K562 (cell line): ENCODE results near the gene ACP5. TPM values are rescaled to one million over a fixed set of nuclear protein-coding genes. Genes with fewer than 3 reads are reported as not detected.

Source experiments
- ARID2 ChIP-seq: fragments of 450-650 bp; IDR thresholded peaks from 2 replicates; pipeline ENCODE4 v1.6.1; 2017; ENCODE audit warnings: antibody characterized with exemption, mild to moderate bottlenecking
- ARNT ChIP-seq, 2 experiments: fragments of 450-650 bp; IDR thresholded peaks; 2 replicates each; pipeline ENCODE4 v1.6.1; 2016; ENCODE audit warnings: mild to moderate bottlenecking in 1 of 2
- ATF1 ChIP-seq, 2 experiments: fragments of 450-650 bp in 1 of 2; IDR thresholded peaks; 2 replicates each; pipeline ENCODE4 v1.6.1; 2016; ENCODE audit warnings: missing compliant biosample characterization in 1 of 2, missing genetic modification characterization in 1 of 2
- BCOR ChIP-seq: fragments of 450-650 bp; IDR thresholded peaks from 2 replicates; pipeline ENCODE4 v1.6.1; 2016
- ETV1 ChIP-seq: fragments of 450-650 bp; conservative IDR thresholded peaks from 2 replicates; pipeline ENCODE4 v1.6.1; 2016; ENCODE audit warnings: missing genetic modification characterization, control low read depth, low read depth, missing compliant biosample characterization
- FOSL1 ChIP-seq: fragments of 200-800 bp; sonication (Bioruptor generic); conservative IDR thresholded peaks from 2 replicates; pipeline ENCODE4 v1.6.1; 2016; ENCODE audit warnings: missing genetic modification characterization, missing compliant biosample characterization
- HCFC1 ChIP-seq: IDR thresholded peaks from 2 replicates; pipeline ENCODE4 v1.6.1; 2012; ENCODE audit warnings: low read depth, low read length, improper control_type of control experiment
- HNRNPK ChIP-seq: fragments of 200-400 bp; formaldehyde crosslinking; IDR thresholded peaks from one replicate; pipeline ENCODE4 v1.6.1; 2018; ENCODE audit warnings: mild to moderate bottlenecking, low read depth, low read length; ENCODE audit not compliant: poor library complexity, severe bottlenecking
- ILK ChIP-seq: fragments of 450-650 bp; IDR thresholded peaks from 2 replicates; pipeline ENCODE4 v1.6.1; 2016; ENCODE audit warnings: missing genetic modification characterization, low read depth, mild to moderate bottlenecking, missing compliant biosample characterization, moderate library complexity, borderline replicate concordance
- RAD51 ChIP-seq: fragments of 450-650 bp; IDR thresholded peaks from 2 replicates; pipeline ENCODE4 v1.7.1; 2016; ENCODE audit warnings: low read depth, mild to moderate bottlenecking, borderline replicate concordance
- SIRT6 ChIP-seq: IDR thresholded peaks from one replicate; pipeline ENCODE4 v1.6.1; 2012; ENCODE audit warnings: low read depth, mild to moderate bottlenecking, control low read depth, inconsistent platforms, low read length, moderate library complexity
- TEAD2 ChIP-seq: fragments of 450-650 bp; IDR thresholded peaks from 2 replicates; pipeline ENCODE4 v1.6.1; 2016; ENCODE audit warnings: missing genetic modification characterization, control low read depth, missing compliant biosample characterization
- TGIF2 ChIP-seq: sonication (generic); formaldehyde crosslinking; IDR thresholded peaks from 2 replicates; pipeline ENCODE4 v1.8.1; 2022; ENCODE audit warnings: mild to moderate bottlenecking, missing genetic modification reagents, moderate library complexity
- ZNF668 ChIP-seq: fragments of 250-450 bp; sonication (Bioruptor Pico); IDR thresholded peaks from 2 replicates; pipeline ENCODE4 v1.8.0; 2022; ENCODE audit warnings: mild to moderate bottlenecking, inconsistent platforms
- polyA plus RNA-seq, 8 experiments: library from polyadenylated mRNA; depleted of rRNA in 4 of 8; stranded (reverse) in 5 of 8; unstranded in 3 of 8; fragments of >200 nt; fragmentation: Nextera tagmentation in 2 of 8; fragmentation: Illumina TruSeq in 1 of 8; extraction: Ambion mirVana in 2 of 8; extraction: Trizol in 1 of 8; gene quantifications; 2 replicates each; pipeline versions ENCODE4 v1.2.1 to v1.2.3, GENCODE V29; 2011 to 2014; ENCODE audit warnings: inconsistent platforms in 1 of 8, missing spikeins in 1 of 8
- total RNA-seq, 7 experiments: library from RNA; depleted of rRNA in 6 of 7; stranded (reverse); fragments of >200 nt in 6 of 7; fragmentation: Illumina TruSeq in 2 of 7; extraction: Trizol in 2 of 7; gene quantifications; 2 replicates each; pipeline versions ENCODE4 v1.2.1 to v1.2.3, GENCODE V29; 2011 to 2021; ENCODE audit warnings: low replicate concordance in 1 of 7
- TF ChIP-seq, protein P1 (sequence below): fragments of 450-650 bp; IDR thresholded peaks from 2 replicates; pipeline ENCODE4 v1.6.1; 2017; ENCODE audit warnings: antibody characterized with exemption, mild to moderate bottlenecking
- TF ChIP-seq, protein P2 (sequence below): sonication (generic); formaldehyde crosslinking; IDR thresholded peaks from 2 replicates; pipeline ENCODE4 v1.8.0; 2022; ENCODE audit warnings: mild to moderate bottlenecking, missing genetic modification reagents

Gene ACP5
- total and polyA plus RNA-seq, 9 of the 15 experiments (the other 6 are each of a cell fraction or from before 2014, with no cell fraction given): 0.06 to 1.1 (median 0.31) TPM; not detected in 1

DNA sequence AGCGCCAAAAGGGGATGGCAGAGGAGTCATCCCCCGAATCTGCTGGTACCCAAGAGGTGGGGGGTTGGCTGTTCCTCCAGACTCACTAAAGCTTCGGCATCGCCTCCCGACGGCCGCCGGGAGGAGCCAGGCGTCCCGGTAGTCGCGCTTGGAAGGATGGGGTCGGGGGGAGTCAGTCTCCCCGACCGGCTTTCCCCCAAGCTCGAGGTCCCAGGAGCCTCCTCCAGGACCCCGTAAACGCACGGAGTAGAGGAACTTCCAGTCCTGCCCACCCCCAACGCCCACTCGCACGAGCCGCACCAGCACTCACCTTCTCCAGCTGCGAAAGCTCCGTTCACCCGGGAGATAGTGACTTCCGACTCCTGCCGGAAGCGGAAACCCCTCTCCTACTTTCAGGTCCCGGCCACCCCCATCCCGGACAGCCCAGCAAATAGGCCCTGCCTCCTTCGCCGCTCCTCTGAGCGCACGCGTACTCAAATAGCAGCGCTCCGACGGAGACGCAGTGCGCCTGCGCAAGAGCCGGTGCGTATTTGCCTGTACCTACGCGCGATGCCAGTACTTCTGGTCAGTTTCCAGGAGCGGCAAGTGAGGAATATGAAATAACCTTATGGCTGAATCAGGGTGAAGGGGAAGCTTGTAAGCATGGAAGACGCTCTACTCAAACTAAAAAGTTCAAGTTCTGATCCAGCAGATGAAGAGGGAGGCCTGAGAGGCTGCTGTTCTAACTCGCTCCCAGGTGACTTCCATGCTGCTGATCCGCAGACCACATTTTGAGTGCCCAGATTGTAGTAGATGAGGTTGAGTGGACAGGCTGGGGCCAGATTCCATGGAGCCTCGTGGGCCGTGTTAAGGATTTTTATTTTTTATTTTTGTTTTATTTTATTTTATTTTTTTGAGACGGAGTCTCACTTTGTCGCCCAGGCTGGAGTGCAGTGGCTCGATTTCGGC is 18.3 kb downstream of the ACP5 start, which contains the start of gene ELOF1 (continued):
- no peak for TF ChIP-seq TGIF2 (CRISPR knock-in tag)
- TF ChIP-seq RAD51: no peak
- TF ChIP-seq FOSL1 (tag): no peak; the same call in 1 of the 2 replicates
- TF ChIP-seq, protein P1, sequence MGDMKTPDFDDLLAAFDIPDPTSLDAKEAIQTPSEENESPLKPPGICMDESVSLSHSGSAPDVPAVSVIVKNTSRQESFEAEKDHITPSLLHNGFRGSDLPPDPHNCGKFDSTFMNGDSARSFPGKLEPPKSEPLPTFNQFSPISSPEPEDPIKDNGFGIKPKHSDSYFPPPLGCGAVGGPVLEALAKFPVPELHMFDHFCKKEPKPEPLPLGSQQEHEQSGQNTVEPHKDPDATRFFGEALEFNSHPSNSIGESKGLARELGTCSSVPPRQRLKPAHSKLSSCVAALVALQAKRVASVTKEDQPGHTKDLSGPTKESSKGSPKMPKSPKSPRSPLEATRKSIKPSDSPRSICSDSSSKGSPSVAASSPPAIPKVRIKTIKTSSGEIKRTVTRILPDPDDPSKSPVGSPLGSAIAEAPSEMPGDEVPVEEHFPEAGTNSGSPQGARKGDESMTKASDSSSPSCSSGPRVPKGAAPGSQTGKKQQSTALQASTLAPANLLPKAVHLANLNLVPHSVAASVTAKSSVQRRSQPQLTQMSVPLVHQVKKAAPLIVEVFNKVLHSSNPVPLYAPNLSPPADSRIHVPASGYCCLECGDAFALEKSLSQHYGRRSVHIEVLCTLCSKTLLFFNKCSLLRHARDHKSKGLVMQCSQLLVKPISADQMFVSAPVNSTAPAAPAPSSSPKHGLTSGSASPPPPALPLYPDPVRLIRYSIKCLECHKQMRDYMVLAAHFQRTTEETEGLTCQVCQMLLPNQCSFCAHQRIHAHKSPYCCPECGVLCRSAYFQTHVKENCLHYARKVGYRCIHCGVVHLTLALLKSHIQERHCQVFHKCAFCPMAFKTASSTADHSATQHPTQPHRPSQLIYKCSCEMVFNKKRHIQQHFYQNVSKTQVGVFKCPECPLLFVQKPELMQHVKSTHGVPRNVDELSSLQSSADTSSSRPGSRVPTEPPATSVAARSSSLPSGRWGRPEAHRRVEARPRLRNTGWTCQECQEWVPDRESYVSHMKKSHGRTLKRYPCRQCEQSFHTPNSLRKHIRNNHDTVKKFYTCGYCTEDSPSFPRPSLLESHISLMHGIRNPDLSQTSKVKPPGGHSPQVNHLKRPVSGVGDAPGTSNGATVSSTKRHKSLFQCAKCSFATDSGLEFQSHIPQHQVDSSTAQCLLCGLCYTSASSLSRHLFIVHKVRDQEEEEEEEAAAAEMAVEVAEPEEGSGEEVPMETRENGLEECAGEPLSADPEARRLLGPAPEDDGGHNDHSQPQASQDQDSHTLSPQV: no peak
- TF ChIP-seq ZNF668 (CRISPR knock-in tag): no peak
- no peak for TF ChIP-seq ILK (tag)
- no peak for TF ChIP-seq ARID2
- TF ChIP-seq, protein P2, sequence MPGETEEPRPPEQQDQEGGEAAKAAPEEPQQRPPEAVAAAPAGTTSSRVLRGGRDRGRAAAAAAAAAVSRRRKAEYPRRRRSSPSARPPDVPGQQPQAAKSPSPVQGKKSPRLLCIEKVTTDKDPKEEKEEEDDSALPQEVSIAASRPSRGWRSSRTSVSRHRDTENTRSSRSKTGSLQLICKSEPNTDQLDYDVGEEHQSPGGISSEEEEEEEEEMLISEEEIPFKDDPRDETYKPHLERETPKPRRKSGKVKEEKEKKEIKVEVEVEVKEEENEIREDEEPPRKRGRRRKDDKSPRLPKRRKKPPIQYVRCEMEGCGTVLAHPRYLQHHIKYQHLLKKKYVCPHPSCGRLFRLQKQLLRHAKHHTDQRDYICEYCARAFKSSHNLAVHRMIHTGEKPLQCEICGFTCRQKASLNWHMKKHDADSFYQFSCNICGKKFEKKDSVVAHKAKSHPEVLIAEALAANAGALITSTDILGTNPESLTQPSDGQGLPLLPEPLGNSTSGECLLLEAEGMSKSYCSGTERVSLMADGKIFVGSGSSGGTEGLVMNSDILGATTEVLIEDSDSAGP (CRISPR knock-in tag): no peak
- TF ChIP-seq SIRT6: no peak
- 0 out of 2 replicates have a peak, but pooled peaks have one; percentile 18 for TF ChIP-seq BCOR
- TF ChIP-seq HCFC1: peak; percentile 54
- TF ChIP-seq ETV1: no peak
- TF ChIP-seq ARNT (IDR thresholded peaks at IDR 0.05): no peak
- TF ChIP-seq ATF1 (CRISPR knock-in tag; IDR thresholded peaks at IDR 0.05): no peak
- TF ChIP-seq ATF1 (tag; IDR thresholded peaks at IDR 0.05): peak; percentile 29; the same call in 1 of the 2 replicates
- TF ChIP-seq TEAD2 (tag): no peak
- no peak for TF ChIP-seq HNRNPK
